GM12864 (cell line): ENCODE data around the gene TLR10.

Experiments used
- DNase-seq: peaks from one replicate; pipeline ENCODE4 v3.0.0-alpha.2; 2011; ENCODE audit warnings: low read depth
- H3K4me3 ChIP-seq: 2 replicates; pipeline ENCODE4 v1.5.1; 2011; ENCODE audit warnings: mild to moderate bottlenecking, low read depth, low read length, control low read depth
- CTCF ChIP-seq: IDR thresholded peaks from 2 replicates; pipeline ENCODE4 v1.5.1; 2011; ENCODE audit warnings: low read depth, mild to moderate bottlenecking, moderate library complexity, low read length, control low read depth, inconsistent platforms; ENCODE audit errors: missing control alignments

The TLR10 gene

GRCh38 chr4:38724475-38724808 is 58.3 kb downstream of the TLR10 start:
- no peak overlapping the region for H3K4me3 ChIP-seq
- no peak for DNase-seq
- TF ChIP-seq CTCF, result no peak

GRCh38 chr4:38723726-38724474 is 58.9 kb downstream of the TLR10 start:
- no peak for DNase-seq
- no peak for TF ChIP-seq CTCF
- no peak overlapping the region for H3K4me3 ChIP-seq

GRCh38 chr4:38723114-38723513 is 59.7 kb downstream of the TLR10 start:
- no peak for TF ChIP-seq CTCF
- no peak for DNase-seq
- no peak overlapping the region for H3K4me3 ChIP-seq
